MM.1S (cell line): ENCODE measurements around the gene GALNT5.

Experiments used
- CTCF ChIP-seq: fragments of 300-600 bp; sonication (generic); IDR thresholded peaks from 2 replicates; pipeline ENCODE4 v1.5.1; 2016; ENCODE audit warnings: antibody characterized with exemption, low read length, mixed read lengths
- EZH2 ChIP-seq: fragments of 300-600 bp; sonication (generic); optimal IDR thresholded peaks from 2 replicates; pipeline ENCODE3; 2017; ENCODE audit warnings: low read depth, mild to moderate bottlenecking, antibody characterized with exemption, low read length, mixed read lengths
- EZH2phosphoT487 ChIP-seq: fragments of 300-600 bp; sonication (generic); IDR thresholded peaks from 2 replicates; pipeline ENCODE4 v1.6.1; 2018; ENCODE audit warnings: antibody characterized with exemption, low read length

- TF ChIP-seq CTCF, result no peak
- TF ChIP-seq EZH2, result no peak
- no peak for TF ChIP-seq EZH2phosphoT487
These were observed 47.6 kb downstream of the GALNT5 start for GRCh38 chr2:157304811-157305722.
